HepG2 (cell line): ENCODE measurements around the gene TJP3. TPM values are rescaled to one million over a fixed set of nuclear protein-coding genes. Genes with fewer than 3 reads are reported as not detected.
A peak's percentile ranks its signal among the peaks of the same experiment; 100 is the strongest.

Source experiments
- ATAC-seq: fragments of 200-7000 bp; cut with Tn5 transposase; 3 replicates; pipeline ENCODE4 v1.9.1; 2020; ENCODE audit warnings: mild to moderate bottlenecking, moderate library complexity
- BruUV-seq: library from RNA; stranded (reverse); fragments of 400-500 nt; replicated peaks from 2 replicates; lab custom pipeline; 2021; lab: Mats Ljungman, UMichigan
- CTCF ChIA-PET: fragments of 300-600 bp; formaldehyde crosslinking; extraction: SDS; loops from one replicate; lab custom pipeline; 2021; ENCODE audit warnings: low total read pairs, inconsistent platforms, low intra/inter-chr PET ratio; lab: Yijun Ruan, JAX
- POLR2A ChIA-PET: fragments of 350-600 bp; sonication (Branson Sonifier 250); formaldehyde crosslinking; loops from one replicate; lab custom pipeline; 2020; ENCODE audit warnings: antibody characterized with exemption, inconsistent platforms; lab: Yijun Ruan, JAX
- DNase-seq: peaks from one replicate; pipeline ENCODE4 v3.0.0-alpha.2; 2015; ENCODE audit warnings: low spot score
- FAIRE-seq: peaks from 3 replicates; lab custom pipeline; 2011; peaks lifted over from hg19 to GRCh38; lab: Jason Lieb, UNC
- H2AFZ ChIP-seq: one replicate; pipeline ENCODE4 v1.6.1; 2011; ENCODE audit warnings: low read length, inconsistent platforms
- H3K27ac ChIP-seq: fragments of 300-600 bp; 3 replicates; pipeline ENCODE4 v1.8.0; 2011; ENCODE audit warnings: mixed run types, mild to moderate bottlenecking, mixed read lengths, low read length, inconsistent platforms; ENCODE audit not compliant: insufficient read depth; ENCODE audit errors: extremely low read length
- H3K27me3 ChIP-seq, 2 experiments: fragments of 200-600 bp in 1 of 2; 2 replicates in 1 of 2; 3 replicates in 1 of 2; pipeline versions ENCODE4 v1.6.0 to v1.8.0; 2011; ENCODE audit warnings: low read length in 2 of 2, mild to moderate bottlenecking in 2 of 2, moderate library complexity in 2 of 2, inconsistent platforms in 1 of 2; ENCODE audit not compliant: insufficient read depth in 2 of 2, control insufficient read depth in 1 of 2
- H3K36me3 ChIP-seq, 2 experiments: fragments of 200-600 bp in 1 of 2; replicated peaks in 1 of 2; 2 replicates in 1 of 2; 3 replicates in 1 of 2; pipeline versions ENCODE4 v1.5.1 to v1.8.0; 2011; ENCODE audit warnings: low read length in 2 of 2, inconsistent platforms in 1 of 2; ENCODE audit not compliant: insufficient read depth in 2 of 2, control insufficient read depth in 1 of 2
- H3K4me1 ChIP-seq: 2 replicates; pipeline ENCODE4 v1.5.1; 2012; ENCODE audit warnings: low read length, inconsistent platforms; ENCODE audit not compliant: insufficient read depth
- H3K4me2 ChIP-seq: 2 replicates; pipeline ENCODE4 v1.6.0; 2011; ENCODE audit warnings: low read depth, low read length, inconsistent platforms
- H3K4me3 ChIP-seq, 3 experiments: fragments of 200-600 bp in 1 of 3; sonication (generic), shearing (Covaris generic) in 1 of 3; replicated peaks in 1 of 3; 2 replicates each; pipeline ENCODE4 v1.5.1; 2011 to 2016; ENCODE audit warnings: low read length in 3 of 3, inconsistent platforms in 2 of 3, low read depth in 2 of 3, mild to moderate bottlenecking in 2 of 3, control low read depth in 1 of 3, mixed read lengths in 1 of 3; ENCODE audit not compliant: insufficient read depth in 1 of 3
- H3K79me2 ChIP-seq: one replicate; pipeline ENCODE4 v1.6.1; 2011; ENCODE audit warnings: low read length, inconsistent platforms; ENCODE audit not compliant: insufficient read depth
- H3K9ac ChIP-seq: 2 replicates; pipeline ENCODE4 v1.6.0; 2011; ENCODE audit warnings: mild to moderate bottlenecking, low read depth, low read length, inconsistent platforms; ENCODE audit not compliant: insufficient read depth
- H3K9me3 ChIP-seq: 2 replicates; pipeline ENCODE4 v1.5.1; 2012; ENCODE audit warnings: mild to moderate bottlenecking, low read length
- H4K20me1 ChIP-seq: 2 replicates; pipeline ENCODE4 v1.6.0; 2011; ENCODE audit warnings: inconsistent platforms, mild to moderate bottlenecking, low read length, moderate library complexity; ENCODE audit not compliant: insufficient read depth
- AGO2 ChIP-seq: fragments of 200-400 bp; formaldehyde crosslinking; optimal IDR thresholded peaks from 2 replicates; pipeline ENCODE3; 2017; ENCODE audit warnings: mild to moderate bottlenecking, low read depth, low read length, moderate library complexity
- ZGPAT ChIP-seq: IDR thresholded peaks from 2 replicates; pipeline ENCODE4 v1.6.1; 2016; ENCODE audit warnings: mild to moderate bottlenecking
- ZNF747 ChIP-seq: sonication (generic); formaldehyde crosslinking; IDR thresholded peaks from 2 replicates; pipeline ENCODE4 v1.8.1; 2023; ENCODE audit warnings: missing genetic modification reagents, mild to moderate bottlenecking, borderline replicate concordance
- ZSCAN5A ChIP-seq: sonication (generic); formaldehyde crosslinking; IDR thresholded peaks from 2 replicates; pipeline ENCODE4 v1.8.0; 2022; ENCODE audit warnings: mild to moderate bottlenecking, missing genetic modification reagents, borderline replicate concordance
- WGBS: methylation state at CpG from one replicate; pipeline ENCODE4 v1.1.6; 2017; ENCODE audit warnings: low lambda C conversion rate; 5-methylcytosine and 5-hydroxymethylcytosine counted together
- in situ Hi-C: cut with HindIII; loops from 2 replicates; pipeline ENCODE4 v1.10.0; 2017; ENCODE audit warnings: low pct_unique_long_range_greater_than_20kb; ENCODE audit not compliant: extremely low pct_ligation_motif_present
- intact Hi-C: fragments of 100-400 bp; cut with micrococcal nuclease; formaldehyde crosslinking; loops from one replicate; pipeline ENCODE4 v1.10.0; 2022; ENCODE audit not compliant: unreplicated experiment
- polyA plus RNA-seq, 8 experiments: library from polyadenylated mRNA; depleted of rRNA in 3 of 8; stranded (reverse) in 7 of 8; unstranded in 1 of 8; fragments of >200 nt; fragmentation: Illumina TruSeq in 4 of 8; extraction: Trizol in 4 of 8; gene quantifications; 2 replicates each; pipeline versions ENCODE4 v1.2.1 to v1.2.3, GENCODE V29; 2011 to 2016; ENCODE audit warnings: low read depth in 4 of 8, missing spikeins in 1 of 8, mixed read lengths in 1 of 8; ENCODE audit not compliant: insufficient read depth in 1 of 8
- total RNA-seq, 5 experiments: library from RNA; depleted of rRNA; stranded (reverse); fragments of >200 nt; fragmentation: Illumina TruSeq; extraction: Trizol; gene quantifications; 2 replicates each; pipeline ENCODE4 v1.2.3, GENCODE V29; 2016; ENCODE audit warnings: low read depth in 1 of 5

The TJP3 gene
- total and polyA plus RNA-seq, 2 of the 13 experiments (the other 11 are each of a cell fraction or from before 2014, with no cell fraction given): 2.3 to 21.5 TPM

GRCh38 chr19:3752492-3752891 lies 44.3 kb downstream of the TJP3 start:
- H3K27ac ChIP-seq: no peak overlapping the region
- no peak overlapping the region for H2AFZ ChIP-seq
- peaks cover 0 to 4% of the 10 kb centered on the region in 2 experiments; a peak in 2 of 5 replicates for H3K36me3 ChIP-seq
- no peak for ATAC-seq
- no peak overlapping the region for H3K4me2 ChIP-seq
- no TSS peak for BruUV-seq
- no peaks in the 10 kb centered on the region for H3K27me3 ChIP-seq
- no peaks in the 10 kb centered on the region for H3K9me3 ChIP-seq
- ChIA-PET CTCF (no interaction called here), POLR2A (interaction anchor here (0.7 kb wide), 1 partner anchor 10 kb away, joined by 3 read pairs; the partner anchor contains the start of gene MRPL54)
- DNase-seq: no peak
- 98% methylated on average over 10 of the region's 25 CpGs for WGBS
- intact Hi-C loops: no loop called here
- H3K4me3 ChIP-seq: no peak overlapping the region
- FAIRE-seq: no peak
- H4K20me1 ChIP-seq: no peaks in the 10 kb centered on the region
- TF ChIP-seq ZNF747 (CRISPR knock-in tag) (no peak), AGO2 (peak; percentile 61), ZGPAT (CRISPR knock-in tag) (no peak), ZSCAN5A (no peak)
- H3K9ac ChIP-seq: no peak overlapping the region
- H3K4me1 ChIP-seq: no peaks in the 10 kb centered on the region
- no peaks in the 10 kb centered on the region for H3K79me2 ChIP-seq
- in situ Hi-C loops: no loop called here
